GM12873 (cell line): ENCODE results near the gene OVOL3.

Experiments
- CTCF ChIP-seq: IDR thresholded peaks from 2 replicates; pipeline ENCODE4 v1.5.1; 2012; ENCODE audit warnings: low read depth, mild to moderate bottlenecking, moderate library complexity, low read length, control low read depth; ENCODE audit not compliant: insufficient read depth; ENCODE audit errors: missing control alignments

The OVOL3 gene

GRCh38 chr19:36103040-36103626 is 7.8 kb upstream of the OVOL3 start:
- TF ChIP-seq CTCF: no peak

GRCh38 chr19:36103842-36104552 is 6.9 kb upstream of the OVOL3 start:
- no peak for TF ChIP-seq CTCF

- TF ChIP-seq CTCF: no peak
Observed at GRCh38 chr19:36106441-36106840, 4.5 kb upstream of the OVOL3 start.

GRCh38 chr19:36106991-36107390 is 4.0 kb upstream of the OVOL3 start:
- TF ChIP-seq CTCF: no peak

GRCh38 chr19:36108684-36109083 is 2.3 kb upstream of the OVOL3 start:
- TF ChIP-seq CTCF: no peak

GRCh38 chr19:36111200-36111539 is 227 bp downstream of the OVOL3 start:
- no peak for TF ChIP-seq CTCF

GRCh38 chr19:36112678-36113077 is 1.7 kb downstream of the OVOL3 start:
- no peak for TF ChIP-seq CTCF
